HepG2 (cell line): ENCODE data around the gene STRN4. TPM values are rescaled to one million over a fixed set of nuclear protein-coding genes. Genes with fewer than 3 reads are reported as not detected.

Experiments used
- ATAC-seq: fragments of 200-7000 bp; cut with Tn5 transposase; 3 replicates; pipeline ENCODE4 v1.9.1; 2020; ENCODE audit warnings: mild to moderate bottlenecking, moderate library complexity
- BruUV-seq: library from RNA; stranded (reverse); fragments of 400-500 nt; replicated peaks from 2 replicates; lab custom pipeline; 2021; lab: Mats Ljungman, UMichigan
- CTCF ChIA-PET: fragments of 300-600 bp; formaldehyde crosslinking; extraction: SDS; loops from one replicate; lab custom pipeline; 2021; ENCODE audit warnings: low total read pairs, inconsistent platforms, low intra/inter-chr PET ratio; lab: Yijun Ruan, JAX
- POLR2A ChIA-PET: fragments of 350-600 bp; sonication (Branson Sonifier 250); formaldehyde crosslinking; loops from one replicate; lab custom pipeline; 2020; ENCODE audit warnings: antibody characterized with exemption, inconsistent platforms; lab: Yijun Ruan, JAX
- DNase-seq: peaks from one replicate; pipeline ENCODE4 v3.0.0-alpha.2; 2015; ENCODE audit warnings: low spot score
- FAIRE-seq: peaks from 3 replicates; lab custom pipeline; 2011; peaks lifted over from hg19 to GRCh38; lab: Jason Lieb, UNC
- H2AFZ ChIP-seq: one replicate; pipeline ENCODE4 v1.6.1; 2011; ENCODE audit warnings: low read length, inconsistent platforms
- H3K27ac ChIP-seq: fragments of 300-600 bp; 3 replicates; pipeline ENCODE4 v1.8.0; 2011; ENCODE audit warnings: mixed run types, mild to moderate bottlenecking, mixed read lengths, low read length, inconsistent platforms; ENCODE audit not compliant: insufficient read depth; ENCODE audit errors: extremely low read length
- H3K27me3 ChIP-seq, 2 experiments: fragments of 200-600 bp in 1 of 2; 2 replicates in 1 of 2; 3 replicates in 1 of 2; pipeline versions ENCODE4 v1.6.0 to v1.8.0; 2011; ENCODE audit warnings: low read length in 2 of 2, mild to moderate bottlenecking in 2 of 2, moderate library complexity in 2 of 2, inconsistent platforms in 1 of 2; ENCODE audit not compliant: insufficient read depth in 2 of 2, control insufficient read depth in 1 of 2
- H3K36me3 ChIP-seq, 2 experiments: fragments of 200-600 bp in 1 of 2; replicated peaks in 1 of 2; 2 replicates in 1 of 2; 3 replicates in 1 of 2; pipeline versions ENCODE4 v1.5.1 to v1.8.0; 2011; ENCODE audit warnings: low read length in 2 of 2, inconsistent platforms in 1 of 2; ENCODE audit not compliant: insufficient read depth in 2 of 2, control insufficient read depth in 1 of 2
- H3K4me1 ChIP-seq: 2 replicates; pipeline ENCODE4 v1.5.1; 2012; ENCODE audit warnings: low read length, inconsistent platforms; ENCODE audit not compliant: insufficient read depth
- H3K4me2 ChIP-seq: 2 replicates; pipeline ENCODE4 v1.6.0; 2011; ENCODE audit warnings: low read depth, low read length, inconsistent platforms
- H3K4me3 ChIP-seq, 3 experiments: fragments of 200-600 bp in 1 of 3; sonication (generic), shearing (Covaris generic) in 1 of 3; replicated peaks in 1 of 3; 2 replicates each; pipeline ENCODE4 v1.5.1; 2011 to 2016; ENCODE audit warnings: low read length in 3 of 3, inconsistent platforms in 2 of 3, low read depth in 2 of 3, mild to moderate bottlenecking in 2 of 3, control low read depth in 1 of 3, mixed read lengths in 1 of 3; ENCODE audit not compliant: insufficient read depth in 1 of 3
- H3K79me2 ChIP-seq: one replicate; pipeline ENCODE4 v1.6.1; 2011; ENCODE audit warnings: low read length, inconsistent platforms; ENCODE audit not compliant: insufficient read depth
- H3K9ac ChIP-seq: 2 replicates; pipeline ENCODE4 v1.6.0; 2011; ENCODE audit warnings: mild to moderate bottlenecking, low read depth, low read length, inconsistent platforms; ENCODE audit not compliant: insufficient read depth
- H3K9me3 ChIP-seq: 2 replicates; pipeline ENCODE4 v1.5.1; 2012; ENCODE audit warnings: mild to moderate bottlenecking, low read length
- H4K20me1 ChIP-seq: 2 replicates; pipeline ENCODE4 v1.6.0; 2011; ENCODE audit warnings: inconsistent platforms, mild to moderate bottlenecking, low read length, moderate library complexity; ENCODE audit not compliant: insufficient read depth
- AGO2 ChIP-seq: fragments of 200-400 bp; formaldehyde crosslinking; optimal IDR thresholded peaks from 2 replicates; pipeline ENCODE3; 2017; ENCODE audit warnings: mild to moderate bottlenecking, low read depth, low read length, moderate library complexity
- CCAR2 ChIP-seq: fragments of 200-400 bp; formaldehyde crosslinking; optimal IDR thresholded peaks from 2 replicates; pipeline ENCODE3; 2018; ENCODE audit warnings: low read depth, mild to moderate bottlenecking, low read length, moderate library complexity
- HMGXB4 ChIP-seq, 2 experiments: sonication (generic) in 1 of 2; formaldehyde crosslinking in 1 of 2; IDR thresholded peaks; 2 replicates each; pipeline versions ENCODE4 v1.4.0 to v1.6.1; 2018 to 2020; ENCODE audit warnings: missing genetic modification reagents in 2 of 2, borderline replicate concordance in 1 of 2, low read depth in 1 of 2, mild to moderate bottlenecking in 1 of 2, missing biosample characterization in 1 of 2
- NFKB2 ChIP-seq: sonication (generic); formaldehyde crosslinking; IDR thresholded peaks from 2 replicates; pipeline ENCODE4 v1.4.0; 2020; ENCODE audit warnings: missing genetic modification reagents, borderline replicate concordance
- TMF1 ChIP-seq: sonication (generic); formaldehyde crosslinking; IDR thresholded peaks from 2 replicates; pipeline ENCODE4 v1.8.1; 2022; ENCODE audit warnings: low read depth, missing genetic modification reagents
- ZFX ChIP-seq: sonication (generic); formaldehyde crosslinking; IDR thresholded peaks from 2 replicates; pipeline ENCODE4 v1.4.0; 2020; ENCODE audit warnings: mild to moderate bottlenecking, low read depth, missing genetic modification reagents, moderate library complexity
- ZNF121 ChIP-seq: sonication (generic); formaldehyde crosslinking; IDR thresholded peaks from 2 replicates; pipeline ENCODE4 v1.5.0; 2020; ENCODE audit warnings: mild to moderate bottlenecking, missing genetic modification reagents
- ZNF639 ChIP-seq: conservative IDR thresholded peaks from 2 replicates; pipeline ENCODE4 v1.6.1; 2018; ENCODE audit warnings: missing genetic modification reagents
- ZNF687 ChIP-seq: sonication (generic); formaldehyde crosslinking; IDR thresholded peaks from 2 replicates; pipeline ENCODE4 v1.5.1; 2020; ENCODE audit warnings: mild to moderate bottlenecking, missing genetic modification reagents, moderate library complexity
- WGBS: methylation state at CpG from one replicate; pipeline ENCODE4 v1.1.6; 2017; ENCODE audit warnings: low lambda C conversion rate; 5-methylcytosine and 5-hydroxymethylcytosine counted together
- in situ Hi-C: cut with HindIII; loops from 2 replicates; pipeline ENCODE4 v1.10.0; 2017; ENCODE audit warnings: low pct_unique_long_range_greater_than_20kb; ENCODE audit not compliant: extremely low pct_ligation_motif_present
- intact Hi-C: fragments of 100-400 bp; cut with micrococcal nuclease; formaldehyde crosslinking; loops from one replicate; pipeline ENCODE4 v1.10.0; 2022; ENCODE audit not compliant: unreplicated experiment
- polyA plus RNA-seq, 8 experiments: library from polyadenylated mRNA; depleted of rRNA in 3 of 8; stranded (reverse) in 7 of 8; unstranded in 1 of 8; fragments of >200 nt; fragmentation: Illumina TruSeq in 4 of 8; extraction: Trizol in 4 of 8; gene quantifications; 2 replicates each; pipeline versions ENCODE4 v1.2.1 to v1.2.3, GENCODE V29; 2011 to 2016; ENCODE audit warnings: low read depth in 4 of 8, missing spikeins in 1 of 8, mixed read lengths in 1 of 8; ENCODE audit not compliant: insufficient read depth in 1 of 8
- total RNA-seq, 5 experiments: library from RNA; depleted of rRNA; stranded (reverse); fragments of >200 nt; fragmentation: Illumina TruSeq; extraction: Trizol; gene quantifications; 2 replicates each; pipeline ENCODE4 v1.2.3, GENCODE V29; 2016; ENCODE audit warnings: low read depth in 1 of 5

Gene STRN4
- total and polyA plus RNA-seq, 2 of the 13 experiments (the other 11 are each of a cell fraction or from before 2014, with no cell fraction given) = 43.1 to 57.3 TPM

GRCh38 chr19:46728693-46729339 lies 17.4 kb downstream of the STRN4 start (continued):
- TF ChIP-seq HMGXB4 (CRISPR knock-in tag; IDR thresholded peaks at IDR 0.05; ENCODE audit: borderline replicate concordance in 1 of 2, low read depth in 1 of 2) = peak in 1 of 2 experiments; percentile 44; a peak in 1 of 4 replicates
- TF ChIP-seq ZNF121 = peak; percentile 64; the same call in 1 of the 2 replicates
- peak; percentile 41; the same call in 1 of the 2 replicates for TF ChIP-seq ZFX (CRISPR knock-in tag)

- Histone ChIP-seq H3K4me2 (no peak overlapping the region), H2AFZ (no peak overlapping the region), H3K4me1 (no peaks in the 10 kb centered on the region), H3K27ac (no peak overlapping the region), H3K79me2 (no peaks in the 10 kb centered on the region), H3K36me3 (peaks cover 64 to 95% of the 10 kb centered on the region in 2 experiments), H3K9ac (no peak overlapping the region), H3K4me3 (no peak overlapping the region), H4K20me1 (peaks cover 13% of the 10 kb centered on the region; the same call in 1 of the 2 replicates), H3K9me3 (no peaks in the 10 kb centered on the region), H3K27me3 (no peaks in the 10 kb centered on the region)
- POLR2A ChIA-PET = interaction anchor here (1.0 to 1.3 kb wide), 2 partner anchors 9 to 12 kb away, joined by 3 read pairs; partner anchors contain the start of gene PRKD2
- in situ Hi-C loops = no loop called here
- CTCF ChIA-PET = interaction anchor here (2.8 kb wide), 1 partner anchor 24 kb away, joined by 22 read pairs; no protein-coding TSS in a partner anchor
- BruUV-seq = no TSS peak
- ATAC-seq (no peak), DNase-seq (no peak), FAIRE-seq (no peak)
- TF ChIP-seq CCAR2 (no peak), ZNF687 (CRISPR knock-in tag) (no peak), NFKB2 (CRISPR knock-in tag) (peak; percentile 18; the same call in 1 of the 2 replicates), TMF1 (CRISPR knock-in tag) (no peak), AGO2 (peak; percentile 42), ZNF639 (CRISPR knock-in tag) (no peak)
- 92% methylated on average over 6 of the region's 14 CpGs for WGBS
- intact Hi-C loops = loop anchor here (1.0 kb wide), 1 partner anchor 24 kb away; no protein-coding TSS in a partner anchor
Observed at GRCh38 chr19:46728208-46728607, 18.0 kb downstream of the STRN4 start.
